HG03064 (cell line): Measurements from ENCODE around the gene PTX4.
"Not testable (repeated sequence)": the region's sequence is repeated elsewhere in the genome, so short reads cannot be mapped to it uniquely, and the experiment has no call there.

Experiments used
- ATAC-seq: cut with Tn5 transposase; IDR thresholded peaks from one replicate; pipeline ENCODE4 v1.9.1; 2021; ENCODE audit warnings: low read depth; ENCODE audit not compliant: unreplicated experiment

The PTX4 gene

GRCh38 chr16:1486551-1487390, 2.0 kb downstream of the PTX4 start:
- no peak for ATAC-seq

GRCh38 chr16:1485847-1486496, 2.8 kb downstream of the PTX4 start:
- no peak for ATAC-seq

- no peak for ATAC-seq
These were observed 6.6 kb downstream of the PTX4 start for GRCh38 chr16:1481906-1482835.

GRCh38 chr16:1478937-1479336, 9.8 kb downstream of the PTX4 start:
- ATAC-seq, result not testable (repeated sequence)

GRCh38 chr16:1477033-1477432, 11.7 kb downstream of the PTX4 start:
- ATAC-seq, result no peak

GRCh38 chr16:1475552-1476114, 13.1 kb downstream of the PTX4 start:
- no peak for ATAC-seq

- ATAC-seq, result peak; percentile 77
These were observed 13.8 kb downstream of the PTX4 start, which contains the start of gene CLCN7 for GRCh38 chr16:1474796-1475551. TSS of gene CLCN7 (minus strand) at chr16:1475028. CDS start at chr16:1474974, 54 bp downstream.

GRCh38 chr16:1474082-1474795, 14.5 kb downstream of the PTX4 start:
- ATAC-seq, result no peak

- ATAC-seq, result no peak
These were observed 15.8 kb downstream of the PTX4 start for GRCh38 chr16:1472974-1473373.

GRCh38 chr16:1471569-1472194, 17.1 kb downstream of the PTX4 start:
- no peak for ATAC-seq

- ATAC-seq, result no peak
These were observed 18.1 kb downstream of the PTX4 start for GRCh38 chr16:1470481-1471251.

GRCh38 chr16:1469693-1470201, 19.0 kb downstream of the PTX4 start:
- ATAC-seq, result no peak

GRCh38 chr16:1469141-1469540, 19.6 kb downstream of the PTX4 start:
- ATAC-seq, result not testable (repeated sequence)

- ATAC-seq, result no peak
These were observed 20.3 kb downstream of the PTX4 start for GRCh38 chr16:1468426-1468810.

GRCh38 chr16:1466968-1467521, 21.7 kb downstream of the PTX4 start:
- ATAC-seq, result no peak

GRCh38 chr16:1466054-1466453, 22.7 kb downstream of the PTX4 start:
- no peak for ATAC-seq

GRCh38 chr16:1465567-1465915, 23.2 kb downstream of the PTX4 start:
- no peak for ATAC-seq
